ENCODE results near the gene VPS16.

- TF ChIP-seq GABPA (IDR thresholded peaks at IDR 0.05; ENCODE audit: borderline replicate concordance, insufficient read depth, low read length) (no peak), EZH2 (IDR thresholded peaks at IDR 0.05; ENCODE audit: low read depth, low read length, severe bottlenecking) (no peak), CEBPB (IDR thresholded peaks at IDR 0.05; ENCODE audit: low read depth, low read length) (no peak), CTCF (IDR thresholded peaks at IDR 0.05; ENCODE audit: control extremely low read depth in 1 of 3, insufficient read depth in 1 of 3, low read depth in 1 of 3, low read length in 3 of 3) (no peak), SRF (IDR thresholded peaks at IDR 0.05; ENCODE audit: low read depth, low read length) (no peak), JUND (IDR thresholded peaks at IDR 0.05; ENCODE audit: low read length) (no peak), RAD21 (IDR thresholded peaks at IDR 0.05 in 1 of 2, conservative IDR thresholded peaks at IDR 0.05 in 1 of 2; ENCODE audit: low read depth in 2 of 2, low read length in 2 of 2) (no peak), POLR2A (IDR thresholded peaks at IDR 0.05; ENCODE audit: control extremely low read depth in 1 of 2, low read depth in 2 of 2, low read length in 2 of 2) (no peak), RXRA (IDR thresholded peaks at IDR 0.05; ENCODE audit: insufficient read depth, low read depth, low read length) (no peak), YY1 (IDR thresholded peaks at IDR 0.05; ENCODE audit: low read depth, low read length) (0 out of 2 replicates have a peak, but pooled peaks have one; percentile 15)
These were observed 41.3 kb upstream of the VPS16 start for GRCh38 chr20:2799271-2799670.
